Cardiac muscle cell (in vitro differentiated cells and primary cell): Measurements from ENCODE around the gene BNC2. TPM values are rescaled to one million over a fixed set of nuclear protein-coding genes. Genes with fewer than 3 reads are reported as not detected.

ENCODE experiments used
- DNase-seq, 2 donors: peaks; one replicate each; pipeline versions ENCODE4 v3.0.0 to v3.0.0-alpha.2; 2010 to 2017; ENCODE audit warnings: low read depth in 1 of 2, low spot score in 1 of 2
- H3K27ac ChIP-seq: fragments of 200-600 bp; sonication (generic); 2 replicates; pipeline ENCODE4 v1.5.1; 2016
- H3K27me3 ChIP-seq: fragments of 200-600 bp; sonication (generic); 2 replicates; pipeline ENCODE4 v1.6.0; 2016; ENCODE audit warnings: control low read depth
- H3K36me3 ChIP-seq: fragments of 200-600 bp; sonication (generic); 2 replicates; pipeline ENCODE4 v1.5.1; 2016; ENCODE audit warnings: control low read depth
- H3K4me1 ChIP-seq: fragments of 200-600 bp; sonication (generic); 2 replicates; pipeline ENCODE4 v1.8.1; 2017; ENCODE audit warnings: low read depth, mild to moderate bottlenecking, mixed run types
- H3K4me3 ChIP-seq: fragments of 200-600 bp; sonication (generic); 2 replicates; pipeline ENCODE4 v1.5.1; 2016; ENCODE audit warnings: mild to moderate bottlenecking
- H3K9me3 ChIP-seq: fragments of 200-600 bp; sonication (generic); 2 replicates; pipeline ENCODE4 v1.5.1; 2017; ENCODE audit warnings: low read depth, mild to moderate bottlenecking, control low read depth
- CTCF ChIP-seq: IDR thresholded peaks from 2 replicates; pipeline ENCODE4 v1.5.1; 2012; ENCODE audit warnings: low read depth, mild to moderate bottlenecking, low read length
- polyA plus RNA-seq: library from polyadenylated mRNA; unstranded; fragments of >200 nt; fragmentation: Nextera tagmentation; extraction: Ambion mirVana; gene quantifications from 2 replicates; pipeline ENCODE4 v1.2.1, GENCODE V29; 2016
- total RNA-seq: library from RNA; depleted of rRNA; stranded (reverse); fragments of >200 nt; gene quantifications from 2 replicates; pipeline ENCODE4 v1.2.3, GENCODE V29; 2016

BNC2 gene
- total and polyA plus RNA-seq, 2 experiments from 2014 or later = 0.54 to 0.55 TPM

GRCh38 chr9:16434526-16434925 is 435.9 kb downstream of the BNC2 start:
- no peak overlapping the region for H3K4me3 ChIP-seq
- no peaks in the 10 kb centered on the region for H3K4me1 ChIP-seq
- no peak overlapping the region for H3K27ac ChIP-seq
- peaks cover 24% of the 10 kb centered on the region for H3K27me3 ChIP-seq
- no peaks in the 10 kb centered on the region for H3K36me3 ChIP-seq
- DNase-seq = no peak
- TF ChIP-seq CTCF = no peak
- H3K9me3 ChIP-seq = no peaks in the 10 kb centered on the region

GRCh38 chr9:16433494-16433893 is 437.0 kb downstream of the BNC2 start:
- TF ChIP-seq CTCF = no peak
- Histone ChIP-seq H3K4me1 (no peaks in the 10 kb centered on the region), H3K4me3 (no peak overlapping the region), H3K36me3 (no peaks in the 10 kb centered on the region), H3K27ac (no peak overlapping the region), H3K9me3 (no peaks in the 10 kb centered on the region), H3K27me3 (peaks cover 32% of the 10 kb centered on the region)
- DNase-seq = no peak

- Histone ChIP-seq H3K27me3 (peaks cover 36% of the 10 kb centered on the region), H3K36me3 (no peaks in the 10 kb centered on the region), H3K9me3 (no peaks in the 10 kb centered on the region), H3K4me3 (no peak overlapping the region), H3K4me1 (no peaks in the 10 kb centered on the region), H3K27ac (no peak overlapping the region)
- no peak for DNase-seq
- no peak for TF ChIP-seq CTCF
Observed at GRCh38 chr9:16431666-16432392, 438.6 kb downstream of the BNC2 start.

- Histone ChIP-seq H3K4me3 (no peak overlapping the region), H3K4me1 (no peaks in the 10 kb centered on the region), H3K36me3 (no peaks in the 10 kb centered on the region), H3K9me3 (no peaks in the 10 kb centered on the region), H3K27me3 (peaks cover 39% of the 10 kb centered on the region), H3K27ac (no peak overlapping the region)
- no peak for TF ChIP-seq CTCF
- DNase-seq = no peak
Observed at GRCh38 chr9:16429671-16430070, 440.8 kb downstream of the BNC2 start.

- no peak for TF ChIP-seq CTCF
- Histone ChIP-seq H3K9me3 (no peaks in the 10 kb centered on the region), H3K36me3 (no peaks in the 10 kb centered on the region), H3K27me3 (peaks cover 47% of the 10 kb centered on the region), H3K4me1 (no peaks in the 10 kb centered on the region), H3K4me3 (no peak overlapping the region), H3K27ac (no peak overlapping the region)
- no peak for DNase-seq
Observed at GRCh38 chr9:16427873-16428427, 442.5 kb downstream of the BNC2 start.
